ENCODE measurements around the gene PXDN. TPM values are rescaled to one million over a fixed set of nuclear protein-coding genes. Genes with fewer than 3 reads are reported as not detected.

The PXDN gene
- total and polyA plus RNA-seq, 2 donors (not counting 3 experiments of a cell fraction or from before 2014, with no cell fraction given): 231 to 308 TPM

- CTCF ChIA-PET: interaction anchor here (1.0 to 2.8 kb wide), 5 partner anchors 18 to 99 kb away, joined by 3 to 21 read pairs (median 3); no protein-coding TSS in a partner anchor
- Histone ChIP-seq H3K4me1 (ENCODE audit: control insufficient read depth, extremely low read depth, insufficient read depth, low read length) (peaks cover 5% of the 10 kb centered on the region), H3K4me2 (ENCODE audit: insufficient read depth, low read length) (no peak overlapping the region), H3K27ac (ENCODE audit: insufficient read depth, low read depth, low read length) (no peak overlapping the region), H3K4me3 (replicated peaks in 1 of 3; ENCODE audit: insufficient read depth in 1 of 3, low read depth in 1 of 3, low read length in 3 of 3) (no peak overlapping the region), H4K20me1 (replicated peaks; ENCODE audit: control insufficient read depth, extremely low read depth, insufficient read depth, low read length) (no peaks in the 10 kb centered on the region), H3K36me3 (ENCODE audit: control insufficient read depth in 2 of 2, extremely low read depth in 1 of 2, insufficient read depth in 2 of 2, low read length in 2 of 2) (peaks cover 9 to 33% of the 10 kb centered on the region in 2 experiments), H2AFZ (ENCODE audit: low read depth, low read length) (no peak overlapping the region), H3K9ac (replicated peaks; ENCODE audit: extremely low read depth, insufficient read depth, low read length) (no peak overlapping the region), H3K9me3 (replicated peaks; ENCODE audit: control insufficient read depth, insufficient read depth, low read length) (no peaks in the 10 kb centered on the region), H3K27me3 (ENCODE audit: control insufficient read depth in 2 of 2, insufficient read depth in 2 of 2, low read length in 2 of 2) (no peaks in the 10 kb centered on the region), H3K79me2 (ENCODE audit: control insufficient read depth, insufficient read depth, low read length) (no peaks in the 10 kb centered on the region), H3K9me1 (replicated peaks; ENCODE audit: control insufficient read depth, extremely low read depth, insufficient read depth, low read length) (no peaks in the 10 kb centered on the region)
- dilution Hi-C loops (cut with MboI; ENCODE audit: extremely low pct_ligation_motif_present, low sequenced_read_pairs): no loop called here
- POLR2A ChIA-PET: interaction anchor here (0.6 kb wide), 1 partner anchor 92 kb away, joined by 3 read pairs; the partner anchor contains the start of gene PXDN
- DNase-seq (ENCODE audit: low read depth, low spot score): peak; percentile 42
- no TSS peak for BruUV-seq (replicated peaks)
- FAIRE-seq: no peak
- TF ChIP-seq CTCF (IDR thresholded peaks at IDR 0.05; ENCODE audit: extremely low read depth in 1 of 2, insufficient read depth in 1 of 2, low read depth in 1 of 2, low read length in 2 of 2) (no peak), MAX (IDR thresholded peaks at IDR 0.05; ENCODE audit: insufficient read depth, insufficient read length) (no peak), EZH2 (IDR thresholded peaks at IDR 0.05; ENCODE audit: borderline replicate concordance, low read depth, low read length, severe bottlenecking) (no peak), FOS (IDR thresholded peaks at IDR 0.05; ENCODE audit: borderline replicate concordance, insufficient read depth, low read length) (no peak), JUN (IDR thresholded peaks at IDR 0.05; ENCODE audit: borderline replicate concordance, insufficient read depth, insufficient read length, low read depth) (no peak), POLR2A (IDR thresholded peaks at IDR 0.05; ENCODE audit: low read depth, low read length) (no peak), MYC (IDR thresholded peaks at IDR 0.05; ENCODE audit: low read depth, low read length) (no peak), POLR2AphosphoS5 (IDR thresholded peaks at IDR 0.05; ENCODE audit: insufficient read depth, low read depth, low read length) (no peak), GATA2 (IDR thresholded peaks at IDR 0.05; ENCODE audit: insufficient read depth, insufficient read length, low read depth, low read length) (no peak)
- intact Hi-C loops (cut with micrococcal nuclease): no loop called here
These were observed 92.1 kb downstream of the PXDN start for GRCh38 chr2:1652034-1652790.
